ENCODE measurements around the gene KDM2B.

GRCh38 chr12:121397521-121397920, 183.3 kb downstream of the KDM2B start:
- TF ChIP-seq CTCF (conservative IDR thresholded peaks at IDR 0.05) (no peak), EZH2 (IDR thresholded peaks at IDR 0.05; ENCODE audit: low read depth) (no peak)
